Endothelial cell of umbilical vein (primary cell): ENCODE measurements around the gene CRHR1.

ENCODE experiments used
- EZH2 ChIP-seq: IDR thresholded peaks from 2 replicates; pipeline ENCODE4 v1.6.1; 2012; ENCODE audit warnings: borderline replicate concordance, low read depth, mild to moderate bottlenecking, moderate library complexity, low read length, inconsistent platforms; ENCODE audit not compliant: severe bottlenecking
- JUN ChIP-seq: IDR thresholded peaks from 2 replicates; pipeline ENCODE4 v1.6.1; 2011; ENCODE audit warnings: borderline replicate concordance, low read depth; ENCODE audit not compliant: insufficient read length, insufficient read depth
- POLR2A ChIP-seq: IDR thresholded peaks from 2 replicates; pipeline ENCODE4 v1.6.1; 2012; ENCODE audit warnings: low read depth, mild to moderate bottlenecking, control low read depth, low read length
- POLR2AphosphoS5 ChIP-seq: IDR thresholded peaks from 2 replicates; pipeline ENCODE4 v1.6.1; 2012; ENCODE audit warnings: low read depth, mild to moderate bottlenecking, control low read depth, low read length, moderate library complexity; ENCODE audit not compliant: insufficient read depth
- TF ChIP-seq, protein P1 (sequence below), 2 donors: IDR thresholded peaks; 1 replicate in 1 of 2; 2 replicates in 1 of 2; pipeline ENCODE4 v1.5.1; 2011; ENCODE audit warnings: low read length in 2 of 2, mild to moderate bottlenecking in 2 of 2, moderate library complexity in 2 of 2, control low read depth in 1 of 2, inconsistent platforms in 1 of 2, low read depth in 1 of 2; ENCODE audit not compliant: insufficient read depth in 1 of 2; ENCODE audit errors: extremely low read depth in 1 of 2
- TF ChIP-seq, protein P2 (sequence below): IDR thresholded peaks from 2 replicates; pipeline ENCODE4 v1.6.1; 2011; ENCODE audit not compliant: insufficient read depth, insufficient read length

DNA sequence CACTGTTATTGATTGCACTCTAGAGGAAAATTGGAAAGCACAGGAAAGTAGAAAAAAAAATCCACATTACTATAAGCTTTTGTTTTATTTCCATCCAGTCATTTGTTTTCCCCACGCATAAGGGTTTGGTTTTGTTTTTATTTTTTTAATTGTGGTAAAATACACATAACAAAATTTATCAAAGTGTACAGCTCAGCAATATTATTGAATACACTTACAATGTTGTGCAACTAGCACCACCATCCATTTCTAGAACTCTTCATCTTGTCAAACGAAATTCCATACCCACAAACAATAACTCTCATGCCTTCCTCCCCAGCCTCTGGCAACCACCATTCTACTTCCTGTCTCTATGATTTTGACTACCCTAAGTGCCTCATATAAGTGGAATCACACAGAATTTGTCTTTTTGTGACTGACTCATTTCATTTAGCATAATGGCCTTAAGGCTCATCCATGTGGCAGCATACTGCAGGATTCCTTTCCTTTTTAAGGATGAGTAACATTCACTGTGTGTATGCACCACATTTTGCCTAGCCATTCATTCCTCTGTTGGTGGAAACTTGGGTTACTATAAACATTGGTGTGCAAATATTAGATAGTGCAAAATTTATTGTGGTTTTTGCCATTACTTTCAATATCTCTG is 71.7 kb downstream of the CRHR1 start:
- TF ChIP-seq, protein P1, sequence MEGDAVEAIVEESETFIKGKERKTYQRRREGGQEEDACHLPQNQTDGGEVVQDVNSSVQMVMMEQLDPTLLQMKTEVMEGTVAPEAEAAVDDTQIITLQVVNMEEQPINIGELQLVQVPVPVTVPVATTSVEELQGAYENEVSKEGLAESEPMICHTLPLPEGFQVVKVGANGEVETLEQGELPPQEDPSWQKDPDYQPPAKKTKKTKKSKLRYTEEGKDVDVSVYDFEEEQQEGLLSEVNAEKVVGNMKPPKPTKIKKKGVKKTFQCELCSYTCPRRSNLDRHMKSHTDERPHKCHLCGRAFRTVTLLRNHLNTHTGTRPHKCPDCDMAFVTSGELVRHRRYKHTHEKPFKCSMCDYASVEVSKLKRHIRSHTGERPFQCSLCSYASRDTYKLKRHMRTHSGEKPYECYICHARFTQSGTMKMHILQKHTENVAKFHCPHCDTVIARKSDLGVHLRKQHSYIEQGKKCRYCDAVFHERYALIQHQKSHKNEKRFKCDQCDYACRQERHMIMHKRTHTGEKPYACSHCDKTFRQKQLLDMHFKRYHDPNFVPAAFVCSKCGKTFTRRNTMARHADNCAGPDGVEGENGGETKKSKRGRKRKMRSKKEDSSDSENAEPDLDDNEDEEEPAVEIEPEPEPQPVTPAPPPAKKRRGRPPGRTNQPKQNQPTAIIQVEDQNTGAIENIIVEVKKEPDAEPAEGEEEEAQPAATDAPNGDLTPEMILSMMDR (IDR thresholded peaks at IDR 0.05; ENCODE audit: extremely low read depth in 1 of 2, insufficient read depth in 1 of 2, low read depth in 1 of 2, low read length in 2 of 2), result no peak
- TF ChIP-seq JUN (no peak), EZH2 (no peak), POLR2AphosphoS5 (no peak), POLR2A (no peak)
- TF ChIP-seq, protein P2, sequence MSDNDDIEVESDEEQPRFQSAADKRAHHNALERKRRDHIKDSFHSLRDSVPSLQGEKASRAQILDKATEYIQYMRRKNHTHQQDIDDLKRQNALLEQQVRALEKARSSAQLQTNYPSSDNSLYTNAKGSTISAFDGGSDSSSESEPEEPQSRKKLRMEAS, result no peak
